Adrenal gland (tissue), 5 donors: ENCODE results near the gene SSTR3.

Experiments
- CTCF ChIP-seq, 6 experiments: fragments of 450-650 bp in 4 of 6; fragments of 200-600 bp in 2 of 6; sonication (generic) in 1 of 6; IDR thresholded peaks; 1 replicate in 5 of 6; 2 replicates in 1 of 6; pipeline versions ENCODE4 v1.5.1 to v1.8.0; 2016 to 2021; ENCODE audit warnings: antibody characterized with exemption in 6 of 6, mild to moderate bottlenecking in 2 of 6, moderate library complexity in 1 of 6
- POLR2A ChIP-seq, 2 donors: fragments of 450-650 bp; IDR thresholded peaks; one replicate each; pipeline ENCODE4 v1.6.1; 2017; ENCODE audit warnings: antibody characterized with exemption in 2 of 2, mild to moderate bottlenecking in 2 of 2, moderate library complexity in 1 of 2
- donor health status: DM: no; HTN: no; CAD: no.

GRCh38 chr22:37221424-37222333 is 9.4 kb upstream of the SSTR3 start:
- TF ChIP-seq CTCF (IDR thresholded peaks at IDR 0.05) (no peak), POLR2A (IDR thresholded peaks at IDR 0.05) (no peak)
